Cardiac muscle cell (in vitro differentiated cells and primary cell): ENCODE data around the gene KMT5B. TPM values are rescaled to one million over a fixed set of nuclear protein-coding genes. Genes with fewer than 3 reads are reported as not detected.

Experiments
- DNase-seq, 2 donors: peaks; one replicate each; pipeline versions ENCODE4 v3.0.0 to v3.0.0-alpha.2; 2010 to 2017; ENCODE audit warnings: low read depth in 1 of 2, low spot score in 1 of 2
- H3K27ac ChIP-seq: fragments of 200-600 bp; sonication (generic); 2 replicates; pipeline ENCODE4 v1.5.1; 2016
- H3K27me3 ChIP-seq: fragments of 200-600 bp; sonication (generic); 2 replicates; pipeline ENCODE4 v1.6.0; 2016; ENCODE audit warnings: control low read depth
- H3K36me3 ChIP-seq: fragments of 200-600 bp; sonication (generic); 2 replicates; pipeline ENCODE4 v1.5.1; 2016; ENCODE audit warnings: control low read depth
- H3K4me1 ChIP-seq: fragments of 200-600 bp; sonication (generic); 2 replicates; pipeline ENCODE4 v1.8.1; 2017; ENCODE audit warnings: low read depth, mild to moderate bottlenecking, mixed run types
- H3K4me3 ChIP-seq: fragments of 200-600 bp; sonication (generic); 2 replicates; pipeline ENCODE4 v1.5.1; 2016; ENCODE audit warnings: mild to moderate bottlenecking
- H3K9me3 ChIP-seq: fragments of 200-600 bp; sonication (generic); 2 replicates; pipeline ENCODE4 v1.5.1; 2017; ENCODE audit warnings: low read depth, mild to moderate bottlenecking, control low read depth
- CTCF ChIP-seq: IDR thresholded peaks from 2 replicates; pipeline ENCODE4 v1.5.1; 2012; ENCODE audit warnings: low read depth, mild to moderate bottlenecking, low read length
- polyA plus RNA-seq: library from polyadenylated mRNA; unstranded; fragments of >200 nt; fragmentation: Nextera tagmentation; extraction: Ambion mirVana; gene quantifications from 2 replicates; pipeline ENCODE4 v1.2.1, GENCODE V29; 2016
- total RNA-seq: library from RNA; depleted of rRNA; stranded (reverse); fragments of >200 nt; gene quantifications from 2 replicates; pipeline ENCODE4 v1.2.3, GENCODE V29; 2016

Gene KMT5B
- total and polyA plus RNA-seq, 2 experiments from 2014 or later, result 34.1 to 36.7 TPM

GRCh38 chr11:68160100-68160695 lies 52.9 kb downstream of the KMT5B start:
- TF ChIP-seq CTCF, result no peak
- Histone ChIP-seq H3K36me3 (peaks cover 10% of the 10 kb centered on the region), H3K9me3 (no peaks in the 10 kb centered on the region), H3K4me1 (no peaks in the 10 kb centered on the region), H3K27ac (peak overlapping the region; percentile 0), H3K27me3 (no peaks in the 10 kb centered on the region), H3K4me3 (no peak overlapping the region)
- DNase-seq, result no peak

DNA sequence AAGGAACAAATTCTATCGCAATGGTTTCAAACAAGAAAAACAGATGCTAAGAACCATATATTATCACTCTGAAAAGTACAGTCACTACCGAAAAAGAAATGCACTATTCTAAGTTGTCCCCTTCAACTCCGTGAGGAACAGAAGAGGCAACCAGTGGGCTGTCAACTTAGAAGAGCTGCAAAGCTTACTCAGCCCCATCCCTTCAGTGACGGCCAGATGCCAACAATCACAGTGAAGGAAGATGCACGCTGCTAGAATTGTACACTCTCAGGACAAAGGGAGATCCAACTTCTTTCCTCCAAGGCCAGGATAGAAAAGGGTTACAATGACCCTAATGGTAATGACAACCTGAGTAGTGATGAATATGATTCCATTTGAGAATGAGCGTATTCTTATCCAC lies 53.4 kb downstream of the KMT5B start:
- no peaks in the 10 kb centered on the region for H3K4me1 ChIP-seq
- H3K36me3 ChIP-seq, result peaks cover 10% of the 10 kb centered on the region
- H3K4me3 ChIP-seq, result no peak overlapping the region
- no peak overlapping the region for H3K27ac ChIP-seq
- H3K27me3 ChIP-seq, result no peaks in the 10 kb centered on the region
- no peaks in the 10 kb centered on the region for H3K9me3 ChIP-seq
- TF ChIP-seq CTCF, result no peak
- DNase-seq, result no peak

DNA sequence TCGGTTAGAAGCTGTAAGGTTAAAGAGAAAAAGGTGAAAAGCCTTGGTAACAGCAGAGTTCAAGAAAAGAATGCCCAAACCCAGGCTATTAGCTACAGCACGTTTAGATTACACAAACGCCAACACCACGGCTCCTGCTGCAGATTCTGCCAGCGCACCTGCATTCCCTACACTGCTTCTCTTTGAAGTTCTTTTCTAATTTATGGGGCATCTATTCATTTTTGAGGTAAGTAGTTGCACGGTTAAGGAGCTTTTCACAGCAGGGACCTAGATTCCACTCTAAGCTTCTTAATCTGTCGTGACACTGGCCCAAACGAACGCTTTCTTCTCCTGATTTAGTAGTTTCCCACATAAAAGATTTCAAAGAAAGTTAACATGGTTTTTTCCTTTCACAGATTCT lies 53.9 kb downstream of the KMT5B start:
- Histone ChIP-seq H3K27me3 (no peaks in the 10 kb centered on the region), H3K9me3 (no peaks in the 10 kb centered on the region), H3K4me3 (no peak overlapping the region), H3K27ac (no peak overlapping the region), H3K36me3 (peaks cover 10% of the 10 kb centered on the region), H3K4me1 (no peaks in the 10 kb centered on the region)
- no peak for TF ChIP-seq CTCF
- DNase-seq, result no peak

DNA sequence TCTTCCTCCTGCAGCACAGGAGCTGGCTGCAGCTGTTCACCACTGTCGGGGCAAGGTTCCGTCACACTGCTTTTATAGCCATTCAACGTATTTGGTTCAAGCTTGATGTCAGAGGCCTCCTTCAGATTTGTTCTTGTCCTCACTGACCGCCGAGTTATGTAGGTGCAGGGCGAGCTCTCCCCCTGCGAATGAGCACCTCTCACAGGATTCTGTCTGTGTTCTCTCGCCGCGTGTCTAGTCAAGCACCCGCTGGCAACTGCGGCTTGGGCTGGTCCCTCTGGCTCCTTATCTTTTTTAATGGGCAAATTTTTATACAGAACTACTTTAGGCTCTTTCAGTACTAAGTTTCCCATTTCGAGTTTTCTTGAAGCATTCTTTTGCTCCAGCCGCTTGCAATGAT lies 54.5 kb downstream of the KMT5B start:
- Histone ChIP-seq H3K4me1 (no peaks in the 10 kb centered on the region), H3K36me3 (peaks cover 10% of the 10 kb centered on the region), H3K27me3 (no peaks in the 10 kb centered on the region), H3K27ac (no peak overlapping the region), H3K4me3 (no peak overlapping the region), H3K9me3 (no peaks in the 10 kb centered on the region)
- TF ChIP-seq CTCF, result no peak
- no peak for DNase-seq

DNA sequence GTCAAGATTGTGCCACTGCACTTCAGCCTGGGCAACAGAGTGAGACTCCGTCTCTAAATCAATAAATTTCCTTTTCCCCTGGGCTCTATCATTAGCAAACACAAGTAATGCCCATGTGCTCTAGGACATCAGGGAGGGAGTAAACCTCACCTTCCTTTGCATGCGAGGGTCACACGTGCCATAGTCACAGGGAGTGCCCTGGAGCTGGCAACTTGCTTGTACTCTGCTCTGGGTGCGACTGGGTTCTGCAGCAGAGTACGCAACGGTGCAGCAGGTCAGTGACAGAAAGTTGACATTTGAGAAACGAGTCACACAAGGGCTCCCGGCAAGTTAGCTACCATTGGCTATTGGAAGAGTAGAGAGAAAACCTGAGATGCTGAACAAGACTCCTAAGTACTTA lies 59.4 kb downstream of the KMT5B start:
- Histone ChIP-seq H3K4me1 (no peaks in the 10 kb centered on the region), H3K4me3 (no peak overlapping the region), H3K36me3 (peaks cover 10% of the 10 kb centered on the region), H3K27me3 (no peaks in the 10 kb centered on the region), H3K27ac (no peak overlapping the region), H3K9me3 (no peaks in the 10 kb centered on the region)
- no peak for TF ChIP-seq CTCF
- DNase-seq, result no peak
